GM21447 (cell line): ENCODE results near the gene RPL18.
"Not testable (repeated sequence)": the region's sequence is repeated elsewhere in the genome, so short reads cannot be mapped to it uniquely, and the experiment has no call there.

Source experiments
- ATAC-seq: cut with Tn5 transposase; IDR thresholded peaks from one replicate; pipeline ENCODE4 v1.9.1; 2021; ENCODE audit not compliant: unreplicated experiment

RPL18 gene

GRCh38 chr19:48588670-48589401 is 30.1 kb downstream of the RPL18 start:
- ATAC-seq = no peak

DNA sequence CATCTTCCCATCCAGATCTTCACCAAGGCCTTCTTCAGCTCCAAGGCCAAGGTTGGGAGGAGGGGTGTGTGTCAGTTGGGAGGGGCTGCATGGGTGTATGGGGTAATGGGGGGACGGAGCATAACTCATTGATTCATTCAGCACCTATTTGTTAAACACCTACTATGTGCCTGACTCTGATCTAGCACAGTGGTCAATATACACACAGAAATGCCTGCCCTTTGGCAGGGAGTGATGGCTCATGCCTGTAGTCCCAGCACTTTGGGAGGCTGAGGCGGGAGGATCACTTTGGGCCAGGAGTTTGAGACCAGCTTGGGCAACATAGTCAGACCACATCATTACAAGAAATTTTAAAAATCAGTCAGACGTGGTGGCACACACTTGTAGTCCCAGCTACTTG is 31.6 kb downstream of the RPL18 start:
- no peak for ATAC-seq

DNA sequence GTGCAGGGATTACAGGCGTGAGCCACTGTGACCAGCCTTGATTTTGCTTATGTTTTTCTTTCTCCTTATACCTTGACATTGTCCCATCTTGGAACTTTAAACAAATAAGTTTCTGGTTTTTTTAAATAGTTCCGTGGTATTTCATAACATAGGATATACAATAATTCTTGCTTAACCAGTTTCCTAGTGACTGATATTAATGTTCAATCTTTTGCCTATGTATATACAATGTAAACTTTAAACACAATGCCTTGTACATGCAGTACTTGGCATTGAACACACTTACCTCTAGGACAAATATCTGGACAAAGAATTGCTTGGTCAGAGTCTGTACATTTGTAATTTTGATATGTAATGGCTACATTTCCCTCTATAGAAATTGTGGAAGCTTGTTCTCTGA is 36.8 kb downstream of the RPL18 start:
- ATAC-seq = no peak

- no peak for ATAC-seq
These were observed 40.1 kb downstream of the RPL18 start for GRCh38 chr19:48578891-48579290.

- ATAC-seq = not testable (repeated sequence)
These were observed 41.1 kb downstream of the RPL18 start for GRCh38 chr19:48577908-48578307.

DNA sequence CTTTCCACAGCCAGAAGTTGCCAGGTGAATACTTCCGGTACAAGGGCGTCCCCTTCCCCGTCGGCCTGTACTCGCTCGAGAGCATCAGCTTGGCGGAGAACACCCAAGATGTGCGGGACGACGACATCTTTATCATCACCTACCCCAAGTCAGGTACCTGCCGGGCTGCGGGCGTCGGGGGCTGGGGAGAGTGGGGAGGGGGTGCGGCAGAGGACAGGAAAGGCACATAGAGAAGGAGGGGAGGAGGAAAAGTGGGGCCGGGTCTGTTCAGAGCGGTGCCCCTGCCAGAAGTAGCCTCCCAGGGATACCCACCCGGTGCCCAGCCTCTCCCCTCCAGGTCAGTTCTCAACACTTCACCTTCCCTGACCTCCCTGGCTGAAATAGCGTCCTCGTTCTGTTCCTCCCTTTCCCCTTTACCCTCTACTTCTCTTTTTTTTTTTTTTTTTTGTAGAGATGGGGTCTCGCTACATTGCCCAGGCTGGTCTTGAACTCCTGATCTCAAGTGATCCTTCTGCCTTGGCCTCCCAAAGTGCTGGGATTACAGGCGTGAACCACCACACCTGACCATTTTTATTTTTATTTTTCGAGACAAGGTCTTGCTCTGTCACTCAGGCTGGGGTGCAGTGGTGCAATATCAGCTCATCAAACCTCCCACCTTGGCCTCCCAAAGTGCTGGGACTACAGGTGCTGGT is 42.9 kb downstream of the RPL18 start:
- no peak for ATAC-seq

- ATAC-seq = no peak
These were observed 45.8 kb downstream of the RPL18 start for GRCh38 chr19:48573163-48573505.

DNA sequence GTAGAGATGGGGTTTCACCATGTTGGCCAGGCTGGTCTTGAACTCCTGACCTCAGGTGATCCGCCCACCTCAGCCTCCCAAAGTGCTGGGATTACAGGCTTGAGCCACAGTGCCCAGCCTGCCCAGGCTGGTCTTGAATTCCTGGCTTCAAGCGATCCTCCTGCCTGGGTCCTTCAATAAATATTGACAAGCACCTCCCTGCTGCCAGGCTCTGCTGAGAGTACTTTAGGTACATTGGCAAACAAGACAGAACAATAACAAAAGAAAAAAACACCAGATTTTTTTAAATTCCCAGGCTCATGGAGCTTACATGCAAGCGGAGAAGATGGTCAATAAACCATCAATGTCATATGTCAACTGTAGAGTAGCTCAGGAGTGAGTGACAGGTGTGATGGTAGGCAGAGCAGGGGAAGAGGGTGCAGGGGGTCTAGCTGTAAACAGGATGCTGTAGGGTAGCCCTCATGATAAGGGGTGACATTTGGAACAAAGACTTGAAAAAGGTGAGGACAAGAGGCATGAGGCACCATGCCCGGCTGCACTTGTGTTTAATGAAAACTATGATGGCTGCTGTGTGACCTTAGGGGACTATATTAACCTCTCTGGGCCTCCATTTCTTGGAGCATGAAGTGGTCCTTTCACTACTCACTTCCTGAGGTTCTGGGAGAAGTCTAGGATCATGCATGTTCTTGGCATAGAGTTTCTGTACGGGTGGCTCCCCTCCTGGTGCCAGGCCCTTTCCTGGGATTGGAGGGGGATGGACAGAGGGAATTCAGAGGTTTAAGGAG is 47.4 kb downstream of the RPL18 start:
- no peak for ATAC-seq

GRCh38 chr19:48569814-48570213 is 49.2 kb downstream of the RPL18 start:
- ATAC-seq = no peak

DNA sequence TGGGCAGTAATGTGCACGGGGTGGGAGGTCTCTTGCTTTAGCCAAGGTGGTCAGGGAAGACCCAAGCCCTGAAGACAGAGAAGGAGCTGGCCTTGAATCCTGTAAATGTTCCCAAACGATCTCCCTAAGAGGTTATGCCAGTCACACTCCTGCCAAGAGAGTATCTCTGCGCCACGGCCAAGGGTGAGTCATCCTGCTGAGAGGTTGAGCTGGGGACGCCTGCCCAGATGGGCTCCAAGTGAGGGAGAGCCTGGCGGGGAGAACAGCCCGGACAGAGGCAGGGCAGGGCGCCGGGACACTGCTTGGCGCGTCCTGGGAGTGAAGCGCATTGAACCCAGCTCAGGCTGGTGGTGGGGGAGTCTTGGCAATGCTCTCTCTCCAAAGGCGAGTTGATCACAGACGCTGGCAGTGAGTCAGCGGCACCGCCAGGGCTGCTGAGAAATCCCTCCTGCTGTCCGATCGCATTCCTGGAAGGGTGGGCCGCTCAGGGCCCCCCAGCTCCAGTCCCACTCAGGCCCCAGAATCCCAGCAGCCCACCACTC is 50.6 kb downstream of the RPL18 start:
- ATAC-seq = no peak
